Measurements from ENCODE around the gene TCP1. TPM values are rescaled to one million over a fixed set of nuclear protein-coding genes. Genes with fewer than 3 reads are reported as not detected.

Gene TCP1
- total RNA-seq, 1 donor from 2014 or later: 192 TPM

GRCh38 chr6:159762681-159763293, 26.6 kb downstream of the TCP1 start:
- Mint-ChIP-seq H3K27ac (peak overlapping the region; percentile 97), H3K4me3 (peak overlapping the region; percentile 93), H3K9me3 (no peaks in the 10 kb centered on the region), H3K4me1 (peaks cover 25% of the 10 kb centered on the region), H3K27me3 (ENCODE audit: low read depth) (no peaks in the 10 kb centered on the region), H3K36me3 (peaks cover 22% of the 10 kb centered on the region)
- no peak for TF ChIP-seq CTCF (IDR thresholded peaks at IDR 0.05; ENCODE audit: unreplicated experiment)
- DNase-seq (ENCODE audit: low spot score in 2 of 2, unreplicated experiment in 2 of 2): no peak

GRCh38 chr6:159761873-159762680, 27.3 kb downstream of the TCP1 start, which contains the start of gene ACAT2:
TSS of gene ACAT2 (plus strand) at chr6:159762045. CDS start at chr6:159762088, 43 bp downstream.
- Mint-ChIP-seq H3K36me3 (peaks cover 20% of the 10 kb centered on the region), H3K27ac (peak within 1 kb of the TSS; percentile 99), H3K4me3 (peak within 1 kb of the TSS; percentile 93), H3K27me3 (ENCODE audit: low read depth) (no peaks in the 10 kb centered on the region), H3K4me1 (peaks cover 25% of the 10 kb centered on the region), H3K9me3 (no peaks in the 10 kb centered on the region)
- DNase-seq (ENCODE audit: low spot score in 2 of 2, unreplicated experiment in 2 of 2): peak; percentile 90 to 93
- TF ChIP-seq CTCF (IDR thresholded peaks at IDR 0.05; ENCODE audit: unreplicated experiment): no peak

- Mint-ChIP-seq H3K4me3 (peak overlapping the region; percentile 93), H3K27ac (peak overlapping the region; percentile 99), H3K9me3 (no peaks in the 10 kb centered on the region), H3K27me3 (ENCODE audit: low read depth) (no peaks in the 10 kb centered on the region), H3K4me1 (peaks cover 25% of the 10 kb centered on the region), H3K36me3 (peaks cover 20% of the 10 kb centered on the region)
- no peak for TF ChIP-seq CTCF (IDR thresholded peaks at IDR 0.05; ENCODE audit: unreplicated experiment)
- DNase-seq (ENCODE audit: low spot score in 2 of 2, unreplicated experiment in 2 of 2): no peak
Measured at GRCh38 chr6:159761129-159761872, 28.1 kb downstream of the TCP1 start.

- no peak for DNase-seq (ENCODE audit: low spot score in 2 of 2, unreplicated experiment in 2 of 2)
- Mint-ChIP-seq H3K4me1 (peaks cover 25% of the 10 kb centered on the region), H3K27me3 (ENCODE audit: low read depth) (no peaks in the 10 kb centered on the region), H3K9me3 (no peaks in the 10 kb centered on the region), H3K4me3 (peak overlapping the region; percentile 93), H3K27ac (peak overlapping the region; percentile 99), H3K36me3 (peaks cover 23% of the 10 kb centered on the region)
- no peak for TF ChIP-seq CTCF (IDR thresholded peaks at IDR 0.05; ENCODE audit: unreplicated experiment)
Measured at GRCh38 chr6:159760602-159761057, 28.8 kb downstream of the TCP1 start.

GRCh38 chr6:159759645-159760044, 29.8 kb downstream of the TCP1 start:
- Mint-ChIP-seq H3K4me1 (peaks cover 23% of the 10 kb centered on the region), H3K4me3 (peak overlapping the region; percentile 7), H3K36me3 (peaks cover 29% of the 10 kb centered on the region), H3K27me3 (ENCODE audit: low read depth) (no peaks in the 10 kb centered on the region), H3K27ac (peak overlapping the region; percentile 75), H3K9me3 (no peaks in the 10 kb centered on the region)
- TF ChIP-seq CTCF (IDR thresholded peaks at IDR 0.05; ENCODE audit: unreplicated experiment): no peak
- DNase-seq (ENCODE audit: low spot score in 2 of 2, unreplicated experiment in 2 of 2): no peak

Measured in mesothelial cell of epicardium (in vitro differentiated cells).